A549 (cell line): Measurements from ENCODE around the gene SCN3B. TPM values are rescaled to one million over a fixed set of nuclear protein-coding genes. Genes with fewer than 3 reads are reported as not detected.

Source experiments
- ATAC-seq, 2 experiments: fragments of 200-7000 bp in 1 of 2; fragments of >200 bp in 1 of 2; cut with Nextera tagmentation in 1 of 2; cut with Tn5 transposase in 1 of 2; 3 replicates each; pipeline versions ENCODE4 v1.8.0 to v1.9.1; 2018 to 2020; ENCODE audit warnings: mild to moderate bottlenecking in 1 of 2, moderate library complexity in 1 of 2
- CTCF ChIA-PET: fragments of 300-600 bp; sonication (Branson Sonifier 250); formaldehyde crosslinking; extraction: SDS; loops from one replicate; lab custom pipeline; 2021; ENCODE audit warnings: antibody characterized with exemption, inconsistent platforms; lab: Yijun Ruan, JAX
- POLR2A ChIA-PET: fragments of 350-600 bp; formaldehyde crosslinking; extraction: SDS; loops from one replicate; lab custom pipeline; 2021; ENCODE audit warnings: antibody characterized with exemption, inconsistent platforms; lab: Yijun Ruan, JAX
- DNase-seq, 2 experiments: peaks; one replicate each; pipeline versions ENCODE4 v3.0.0 to v3.0.0-alpha.2; 2011 to 2016; ENCODE audit warnings: low read depth in 1 of 2, low spot score in 1 of 2
- FAIRE-seq: peaks from 2 replicates; lab custom pipeline; 2011; peaks lifted over from hg19 to GRCh38; lab: Jason Lieb, UNC
- H3K27ac ChIP-seq, 2 experiments: fragments of >200 bp; sonication (Bioruptor Twin); formaldehyde crosslinking; 3 replicates each; pipeline ENCODE4 v1.5.1; 2016 to 2017
- H3K4me1 ChIP-seq: fragments of >200 bp; sonication (Bioruptor Twin); formaldehyde crosslinking; 3 replicates; pipeline ENCODE4 v1.6.1; 2016
- H3K4me2 ChIP-seq: fragments of >200 bp; sonication (Bioruptor Twin); formaldehyde crosslinking; 3 replicates; pipeline ENCODE4 v1.6.1; 2016
- H3K4me3 ChIP-seq: fragments of >200 bp; sonication (Bioruptor Twin); formaldehyde crosslinking; 3 replicates; pipeline ENCODE4 v1.5.1; 2016
- H3K9me3 ChIP-seq: fragments of >200 bp; sonication (Bioruptor Twin); formaldehyde crosslinking; 3 replicates; pipeline ENCODE4 v1.6.1; 2016
- BHLHE40 ChIP-seq: IDR thresholded peaks from 2 replicates; pipeline ENCODE4 v1.6.1; 2012; ENCODE audit warnings: low read depth, low read length, inconsistent platforms
- CBX2 ChIP-seq: fragments of 200-600 bp; sonication (generic); IDR thresholded peaks from 2 replicates; pipeline ENCODE4 v1.6.1; 2016; ENCODE audit warnings: low read depth, mild to moderate bottlenecking, borderline replicate concordance
- CBX8 ChIP-seq: fragments of 200-600 bp; sonication (generic); IDR thresholded peaks from 2 replicates; pipeline ENCODE4 v1.6.1; 2016
- CEBPB ChIP-seq, 2 experiments: fragments of >200 bp in 1 of 2; sonication (Bioruptor Twin) in 1 of 2; formaldehyde crosslinking in 1 of 2; IDR thresholded peaks; 2 replicates each; pipeline ENCODE4 v1.6.1; 2012 to 2016
- E2F6 ChIP-seq: IDR thresholded peaks from 2 replicates; pipeline ENCODE4 v1.6.1; 2012; ENCODE audit warnings: low read depth, borderline replicate concordance
- EHF ChIP-seq: fragments of 250-450 bp; sonication (Bioruptor Pico); IDR thresholded peaks from 2 replicates; pipeline ENCODE4 v1.5.0; 2020; ENCODE audit warnings: mild to moderate bottlenecking
- EHMT2 ChIP-seq: fragments of 200-600 bp; sonication (generic); IDR thresholded peaks from 2 replicates; pipeline ENCODE4 v1.6.1; 2016; ENCODE audit warnings: antibody characterized with exemption, low read depth, mild to moderate bottlenecking, moderate library complexity
- ELK1 ChIP-seq: fragments of 150-350 bp; IDR thresholded peaks from 2 replicates; pipeline ENCODE4 v1.6.1; 2014; ENCODE audit warnings: low read depth, mild to moderate bottlenecking, low read length
- EP300 ChIP-seq, 2 experiments: fragments of >200 bp; sonication (Bioruptor Twin); formaldehyde crosslinking; IDR thresholded peaks; 2 replicates in 1 of 2; 3 replicates in 1 of 2; pipeline ENCODE4 v1.6.1; 2016 to 2017
- FOSL2 ChIP-seq, 2 experiments: fragments of 450-650 bp in 1 of 2; fragments of >200 bp in 1 of 2; sonication (Bioruptor Twin) in 1 of 2; formaldehyde crosslinking; IDR thresholded peaks; 2 replicates each; pipeline versions ENCODE4 v1.5.0 to v1.6.1; 2016 to 2020; ENCODE audit warnings: mild to moderate bottlenecking in 1 of 2, moderate library complexity in 1 of 2
- JUN ChIP-seq, 2 experiments: fragments of >200 bp; sonication (Bioruptor Twin); formaldehyde crosslinking; IDR thresholded peaks; 2 replicates in 1 of 2; 3 replicates in 1 of 2; pipeline ENCODE4 v1.6.1; 2016 to 2017
- KDM1A ChIP-seq: fragments of 200-600 bp; sonication (generic); IDR thresholded peaks from 2 replicates; pipeline ENCODE4 v1.6.1; 2016; ENCODE audit warnings: low read depth, mild to moderate bottlenecking
- MAX ChIP-seq: IDR thresholded peaks from 2 replicates; pipeline ENCODE4 v1.6.1; 2012
- MYC ChIP-seq: IDR thresholded peaks from 2 replicates; pipeline ENCODE4 v1.6.1; 2012; ENCODE audit warnings: mild to moderate bottlenecking, inconsistent platforms, low read length, improper control_type of control experiment, borderline replicate concordance
- NR3C1 ChIP-seq: fragments of >200 bp; sonication (Bioruptor Twin); formaldehyde crosslinking; IDR thresholded peaks from 3 replicates; pipeline ENCODE4 v1.6.1; 2017
- RAD21 ChIP-seq, 2 experiments: fragments of >200 bp in 1 of 2; sonication (Bioruptor Twin) in 1 of 2; formaldehyde crosslinking in 1 of 2; IDR thresholded peaks in 1 of 2; conservative IDR thresholded peaks in 1 of 2; 2 replicates in 1 of 2; 3 replicates in 1 of 2; pipeline ENCODE4 v1.6.1; 2012 to 2018; ENCODE audit warnings: inconsistent platforms in 1 of 2
- REST ChIP-seq: fragments of 200-600 bp; sonication (generic); IDR thresholded peaks from 2 replicates; pipeline ENCODE4 v1.6.1; 2016; ENCODE audit warnings: antibody characterized with exemption, mild to moderate bottlenecking, moderate library complexity
- RFX5 ChIP-seq: fragments of 450-650 bp; IDR thresholded peaks from 2 replicates; pipeline ENCODE4 v1.7.1; 2014; ENCODE audit warnings: antibody characterized with exemption, mild to moderate bottlenecking, moderate library complexity
- SMC3 ChIP-seq: fragments of >200 bp; sonication (Bioruptor Twin); formaldehyde crosslinking; IDR thresholded peaks from 3 replicates; pipeline ENCODE4 v1.6.1; 2018; ENCODE audit warnings: inconsistent platforms
- TFCP2L1 ChIP-seq: fragments of 250-450 bp; sonication (Bioruptor Pico); IDR thresholded peaks from 2 replicates; pipeline ENCODE4 v1.5.0; 2021; ENCODE audit warnings: mild to moderate bottlenecking
- ZFP36 ChIP-seq: fragments of 450-650 bp; IDR thresholded peaks from 2 replicates; pipeline ENCODE4 v1.6.1; 2014; ENCODE audit warnings: borderline replicate concordance; ENCODE audit not compliant: partially characterized antibody
- ZNF302 ChIP-seq: fragments of 250-450 bp; sonication (Bioruptor Pico); IDR thresholded peaks from 2 replicates; pipeline ENCODE4 v1.9.0; 2021; ENCODE audit warnings: inconsistent platforms, mild to moderate bottlenecking, moderate library complexity
- ZSCAN20 ChIP-seq: fragments of 250-450 bp; sonication (Bioruptor Pico); IDR thresholded peaks from 2 replicates; pipeline ENCODE4 v1.8.0; 2022; ENCODE audit warnings: mild to moderate bottlenecking, moderate library complexity
- WGBS: methylation state at CpG from one replicate; pipeline ENCODE4 v1.1.6; 2017; ENCODE audit errors: missing lambda C conversion rate; 5-methylcytosine and 5-hydroxymethylcytosine counted together
- polyA plus RNA-seq, 4 experiments: library from polyadenylated mRNA; depleted of rRNA in 3 of 4; stranded (reverse); fragments of >200 nt; fragmentation: RNase III in 1 of 4; extraction: RNeasy Plus Mini Kit Qiagen cat#74134 plus additional on column Dnase treatment in 1 of 4; gene quantifications; 2 replicates in 3 of 4; 3 replicates in 1 of 4; pipeline ENCODE4 v1.2.3, GENCODE V29; 2011 to 2017
- TF ChIP-seq, protein P1 (sequence below): fragments of >200 bp; sonication (Bioruptor Twin); formaldehyde crosslinking; IDR thresholded peaks from 3 replicates; pipeline ENCODE4 v1.6.1; 2016

Gene SCN3B
- polyA plus RNA-seq, 2 of the 4 experiments (the other 2 are of a cell fraction) = 0.18 to 0.37 TPM

- H3K4me3 ChIP-seq = no peak overlapping the region
- H3K27ac ChIP-seq = no peak overlapping the region
- FAIRE-seq (no peak), DNase-seq (no peak), ATAC-seq (peak in 1 of 2 experiments; percentile 56; a peak in 3 of 6 replicates)
- no peak overlapping the region for H3K4me2 ChIP-seq
- no peaks in the 10 kb centered on the region for H3K9me3 ChIP-seq
- no peak for TF ChIP-seq ZFP36
- TF ChIP-seq E2F6 = no peak
- TF ChIP-seq EP300 (IDR thresholded peaks at IDR 0.05) = no peak
- no peak for TF ChIP-seq ZNF302
- TF ChIP-seq REST = no peak
- TF ChIP-seq FOSL2 (IDR thresholded peaks at IDR 0.05) = no peak
- TF ChIP-seq FOSL2 (CRISPR knock-in tag; IDR thresholded peaks at IDR 0.05) = no peak
- ChIA-PET POLR2A (no interaction called here), CTCF (interaction anchor here (1.2 to 4.9 kb wide), 5 partner anchors 16 to 110 kb away, joined by 3 to 29 read pairs (median 5); no protein-coding TSS in a partner anchor)
- H3K4me1 ChIP-seq = peaks cover 36% of the 10 kb centered on the region
- WGBS = 93% methylated on average over 2 of the region's 2 CpGs
Observed at GRCh38 chr11:123597859-123598258, 56.6 kb downstream of the SCN3B start.

DNA sequence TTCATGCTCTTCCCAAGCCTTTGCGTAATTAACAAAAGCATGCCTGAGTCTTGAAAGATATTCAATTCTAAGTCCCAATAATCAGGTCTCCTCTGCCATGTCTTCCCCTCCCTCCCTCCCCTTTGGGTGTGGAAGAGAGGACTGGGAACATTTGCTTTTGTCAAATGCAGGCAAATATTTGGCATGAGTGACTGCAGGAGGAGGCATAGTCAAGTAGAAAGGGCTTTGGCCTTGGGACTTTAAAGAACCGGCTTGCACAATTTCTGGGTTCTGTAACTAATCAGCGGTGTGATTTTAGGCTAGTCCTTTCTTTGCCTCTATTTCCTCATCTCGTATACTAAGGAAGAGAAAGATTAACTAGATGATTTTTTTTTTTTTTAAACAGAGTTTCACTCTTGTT lies 59.5 kb downstream of the SCN3B start:
- ChIA-PET POLR2A (no interaction called here), CTCF (interaction anchor here (1.2 to 4.9 kb wide), 2 partner anchors 12 to 13 kb away, joined by 3 to 29 read pairs; no protein-coding TSS in a partner anchor)
- FAIRE-seq = no peak
- peaks cover 41% of the 10 kb centered on the region for H3K4me1 ChIP-seq
- TF ChIP-seq CEBPB (IDR thresholded peaks at IDR 0.05) = no peak
- TF ChIP-seq ZFP36 = no peak
- no peak for TF ChIP-seq RFX5
- TF ChIP-seq NR3C1 = no peak
- TF ChIP-seq ZSCAN20 (CRISPR knock-in tag) = no peak
- no peak for TF ChIP-seq RAD21 (conservative IDR thresholded peaks at IDR 0.05 in 1 of 2, IDR thresholded peaks at IDR 0.05 in 1 of 2)
- no peak for TF ChIP-seq KDM1A
- no peak for TF ChIP-seq MAX
- TF ChIP-seq SMC3 = no peak
- no peak for TF ChIP-seq EHMT2
- TF ChIP-seq TFCP2L1 = no peak
- TF ChIP-seq BHLHE40 = no peak
- no peak for TF ChIP-seq MYC
- TF ChIP-seq, protein P1, sequence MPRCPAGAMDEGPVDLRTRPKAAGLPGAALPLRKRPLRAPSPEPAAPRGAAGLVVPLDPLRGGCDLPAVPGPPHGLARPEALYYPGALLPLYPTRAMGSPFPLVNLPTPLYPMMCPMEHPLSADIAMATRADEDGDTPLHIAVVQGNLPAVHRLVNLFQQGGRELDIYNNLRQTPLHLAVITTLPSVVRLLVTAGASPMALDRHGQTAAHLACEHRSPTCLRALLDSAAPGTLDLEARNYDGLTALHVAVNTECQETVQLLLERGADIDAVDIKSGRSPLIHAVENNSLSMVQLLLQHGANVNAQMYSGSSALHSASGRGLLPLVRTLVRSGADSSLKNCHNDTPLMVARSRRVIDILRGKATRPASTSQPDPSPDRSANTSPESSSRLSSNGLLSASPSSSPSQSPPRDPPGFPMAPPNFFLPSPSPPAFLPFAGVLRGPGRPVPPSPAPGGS = no peak
- TF ChIP-seq ELK1 = no peak
- no peak for TF ChIP-seq CBX2
- TF ChIP-seq JUN (IDR thresholded peaks at IDR 0.05) = no peak
- no peak for TF ChIP-seq CBX8
- TF ChIP-seq EHF (CRISPR knock-in tag) = no peak
- peak overlapping the region; percentile 93 for H3K4me2 ChIP-seq
- no peak overlapping the region for H3K4me3 ChIP-seq
- DNase-seq = no peak
- no peaks in the 10 kb centered on the region for H3K9me3 ChIP-seq
- 90% methylated on average over 4 of the region's 4 CpGs for WGBS
- peak overlapping the region in 1 of 2 experiments; percentile 97; a peak in 4 of 6 replicates for H3K27ac ChIP-seq
- ATAC-seq = no peak
